ENCODE measurements around the gene TNRC6B. TPM values are rescaled to one million over a fixed set of nuclear protein-coding genes. Genes with fewer than 3 reads are reported as not detected.
A peak's percentile ranks its signal among the peaks of the same experiment; 100 is the strongest.

TNRC6B gene
- total RNA-seq, 1 donor = 26.4 TPM

GRCh38 chr22:40237241-40237640, 59.5 kb downstream of the TNRC6B start:
- Histone ChIP-seq H3K27me3 (ENCODE audit: insufficient read depth, low read length) (no peaks in the 10 kb centered on the region), H3K79me2 (ENCODE audit: insufficient read depth, low read length) (peaks cover 69% of the 10 kb centered on the region), H3K4me1 (ENCODE audit: insufficient read depth, low read length) (peaks cover 34% of the 10 kb centered on the region), H3K4me2 (ENCODE audit: insufficient read depth, low read length) (no peak overlapping the region), H2AFZ (ENCODE audit: low read length) (no peak overlapping the region), H4K20me1 (ENCODE audit: insufficient read depth, low read length) (peaks cover 37% of the 10 kb centered on the region), H3K36me3 (ENCODE audit: insufficient read depth, low read length) (no peaks in the 10 kb centered on the region), H3K4me3 (ENCODE audit: insufficient read depth, low read length) (no peak overlapping the region), H3K27ac (ENCODE audit: low read depth, low read length) (no peak overlapping the region), H3K9me3 (ENCODE audit: low read depth, low read length) (no peaks in the 10 kb centered on the region)
- no peak for TF ChIP-seq CTCF (IDR thresholded peaks at IDR 0.05; ENCODE audit: extremely low read depth, low read depth, low read length)
- DNase-seq (ENCODE audit: insufficient read length, low spot score, missing footprints) = no peak

GRCh38 chr22:40237788-40238424, 60.2 kb downstream of the TNRC6B start:
- no peak overlapping the region for H3K4me2 ChIP-seq (ENCODE audit: insufficient read depth, low read length)
- TF ChIP-seq CTCF (IDR thresholded peaks at IDR 0.05; ENCODE audit: extremely low read depth, low read depth, low read length) = no peak
- H4K20me1 ChIP-seq (ENCODE audit: insufficient read depth, low read length) = peaks cover 37% of the 10 kb centered on the region

DNA sequence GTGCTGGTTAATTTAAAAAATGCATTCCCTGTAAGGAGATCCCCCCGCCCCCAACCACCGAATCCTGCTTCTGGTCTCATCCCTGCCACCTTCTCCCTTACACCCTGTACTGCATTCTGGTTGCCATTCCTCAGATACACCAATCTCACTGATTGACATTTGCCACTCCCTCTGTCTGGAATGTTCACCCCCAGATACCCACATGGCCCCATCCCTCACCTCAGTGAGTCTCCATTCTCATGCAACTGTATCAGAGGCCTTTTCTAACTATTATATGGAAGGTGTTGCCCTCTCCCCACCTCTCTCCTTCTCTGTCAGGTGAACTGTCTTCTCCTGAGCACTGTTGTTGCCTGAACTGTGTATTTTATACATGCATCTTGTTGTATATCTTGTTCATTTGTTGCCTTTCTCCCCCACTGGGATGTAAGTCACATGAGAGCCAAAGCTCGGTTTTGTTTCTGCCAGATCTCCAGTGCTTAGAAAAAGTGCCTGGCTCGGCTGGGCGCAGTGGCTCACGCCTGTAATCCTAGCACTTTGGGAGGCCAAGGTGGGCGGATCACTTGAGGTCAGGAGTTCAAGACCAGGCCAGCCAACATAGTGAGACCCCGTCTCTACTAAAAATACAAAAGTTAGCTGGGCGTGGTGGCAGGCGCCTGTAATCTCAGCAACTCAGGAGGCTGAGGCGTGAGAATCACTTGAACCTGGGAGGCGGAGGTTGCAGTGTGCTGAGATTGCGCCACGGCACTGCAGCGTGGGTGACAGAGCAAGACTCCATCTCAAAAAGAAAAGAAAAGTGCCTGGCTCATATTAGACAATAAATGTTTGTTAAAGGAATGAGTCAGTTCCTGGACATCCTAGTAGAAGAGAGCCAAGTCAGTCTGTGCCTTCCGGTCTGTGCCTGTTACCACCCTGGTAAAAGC, 61.0 kb downstream of the TNRC6B start:
- peaks cover 34% of the 10 kb centered on the region for H3K4me1 ChIP-seq (ENCODE audit: insufficient read depth, low read length)
- peak overlapping the region; percentile 53 for H2AFZ ChIP-seq (ENCODE audit: low read length)
- H3K4me3 ChIP-seq (ENCODE audit: insufficient read depth, low read length) = peak overlapping the region; percentile 24
- H3K4me2 ChIP-seq (ENCODE audit: insufficient read depth, low read length) = peak overlapping the region; percentile 71
- H3K36me3 ChIP-seq (ENCODE audit: insufficient read depth, low read length) = no peaks in the 10 kb centered on the region
- peaks cover 65% of the 10 kb centered on the region for H3K79me2 ChIP-seq (ENCODE audit: insufficient read depth, low read length)
- H3K9me3 ChIP-seq (ENCODE audit: low read depth, low read length) = no peaks in the 10 kb centered on the region
- peaks cover 37% of the 10 kb centered on the region for H4K20me1 ChIP-seq (ENCODE audit: insufficient read depth, low read length)
- no peak for TF ChIP-seq CTCF (IDR thresholded peaks at IDR 0.05; ENCODE audit: extremely low read depth, low read depth, low read length)
- peak; percentile 56 for DNase-seq (ENCODE audit: insufficient read length, low spot score, missing footprints)
- peak overlapping the region; percentile 87 for H3K27ac ChIP-seq (ENCODE audit: low read depth, low read length)
- no peaks in the 10 kb centered on the region for H3K27me3 ChIP-seq (ENCODE audit: insufficient read depth, low read length)

More at GRCh38 chr22:40237788-40238424, 60.2 kb downstream of the TNRC6B start:
- no peak overlapping the region for H2AFZ ChIP-seq (ENCODE audit: low read length)
- H3K27me3 ChIP-seq (ENCODE audit: insufficient read depth, low read length) = no peaks in the 10 kb centered on the region
- H3K36me3 ChIP-seq (ENCODE audit: insufficient read depth, low read length) = no peaks in the 10 kb centered on the region
- no peak overlapping the region for H3K4me3 ChIP-seq (ENCODE audit: insufficient read depth, low read length)
- peak overlapping the region; percentile 87 for H3K27ac ChIP-seq (ENCODE audit: low read depth, low read length)
- peaks cover 67% of the 10 kb centered on the region for H3K79me2 ChIP-seq (ENCODE audit: insufficient read depth, low read length)
- no peak for DNase-seq (ENCODE audit: insufficient read length, low spot score, missing footprints)
- no peaks in the 10 kb centered on the region for H3K9me3 ChIP-seq (ENCODE audit: low read depth, low read length)
- H3K4me1 ChIP-seq (ENCODE audit: insufficient read depth, low read length) = peaks cover 34% of the 10 kb centered on the region

GRCh38 chr22:40239345-40239683, 61.6 kb downstream of the TNRC6B start:
- H4K20me1 ChIP-seq (ENCODE audit: insufficient read depth, low read length) = peaks cover 37% of the 10 kb centered on the region
- peaks cover 64% of the 10 kb centered on the region for H3K79me2 ChIP-seq (ENCODE audit: insufficient read depth, low read length)
- H3K36me3 ChIP-seq (ENCODE audit: insufficient read depth, low read length) = no peaks in the 10 kb centered on the region
- H3K4me3 ChIP-seq (ENCODE audit: insufficient read depth, low read length) = no peak overlapping the region
- H3K4me1 ChIP-seq (ENCODE audit: insufficient read depth, low read length) = peaks cover 34% of the 10 kb centered on the region
- no peak for TF ChIP-seq CTCF (IDR thresholded peaks at IDR 0.05; ENCODE audit: extremely low read depth, low read depth, low read length)
- H2AFZ ChIP-seq (ENCODE audit: low read length) = peak overlapping the region; percentile 53
- H3K27ac ChIP-seq (ENCODE audit: low read depth, low read length) = peak overlapping the region; percentile 87
- no peaks in the 10 kb centered on the region for H3K27me3 ChIP-seq (ENCODE audit: insufficient read depth, low read length)
- no peaks in the 10 kb centered on the region for H3K9me3 ChIP-seq (ENCODE audit: low read depth, low read length)
- peak overlapping the region; percentile 71 for H3K4me2 ChIP-seq (ENCODE audit: insufficient read depth, low read length)
- DNase-seq (ENCODE audit: insufficient read length, low spot score, missing footprints) = no peak
